Spleen (tissue), 11 donors: ENCODE results near the gene ACCS. TPM values are rescaled to one million over a fixed set of nuclear protein-coding genes. Genes with fewer than 3 reads are reported as not detected.
A peak's percentile ranks its signal among the peaks of the same experiment; 100 is the strongest.

Experiments used
- DNase-seq: peaks from one replicate; pipeline ENCODE4 v3.0.0-alpha.2; 2020
- H3K27ac ChIP-seq, 8 donors: fragments of 200-600 bp; sonication (generic) in 7 of 8; 1 replicate in 4 of 8; 2 replicates in 4 of 8; pipeline versions ENCODE4 v1.5.0 to v1.8.0; 2016 to 2021; ENCODE audit warnings: inconsistent platforms in 4 of 8, mild to moderate bottlenecking in 4 of 8, moderate library complexity in 1 of 8
- H3K27me3 ChIP-seq, 7 donors: fragments of 200-600 bp; sonication (generic) in 6 of 7; replicated peaks in 1 of 7; 1 replicate in 4 of 7; 2 replicates in 3 of 7; pipeline versions ENCODE4 v1.5.0 to v1.8.0; 2016 to 2021; ENCODE audit warnings: inconsistent platforms in 3 of 7, mild to moderate bottlenecking in 1 of 7
- H3K36me3 ChIP-seq, 6 donors: fragments of 200-600 bp; sonication (generic) in 5 of 6; 1 replicate in 4 of 6; 2 replicates in 2 of 6; pipeline versions ENCODE4 v1.5.0 to v1.8.0; 2016 to 2021; ENCODE audit warnings: inconsistent platforms in 2 of 6
- H3K4me1 ChIP-seq, 6 donors: fragments of 200-600 bp; sonication (generic) in 5 of 6; 1 replicate in 3 of 6; 2 replicates in 3 of 6; pipeline versions ENCODE4 v1.5.0 to v1.8.0; 2016 to 2021; ENCODE audit warnings: inconsistent platforms in 3 of 6
- H3K4me3 ChIP-seq, 8 donors: fragments of 200-600 bp; sonication (generic) in 7 of 8; 1 replicate in 4 of 8; 2 replicates in 4 of 8; pipeline versions ENCODE4 v1.5.0 to v1.8.0; 2016 to 2021; ENCODE audit warnings: inconsistent platforms in 4 of 8, mild to moderate bottlenecking in 4 of 8, moderate library complexity in 2 of 8
- H3K9me3 ChIP-seq, 8 donors: fragments of 200-600 bp; sonication (generic) in 7 of 8; 1 replicate in 4 of 8; 2 replicates in 4 of 8; pipeline versions ENCODE4 v1.5.0 to v1.8.0; 2016 to 2021; ENCODE audit warnings: inconsistent platforms in 4 of 8
- POLR2A ChIP-seq, 3 donors: fragments of 450-650 bp; IDR thresholded peaks; one replicate each; pipeline ENCODE4 v1.5.1; 2017; ENCODE audit warnings: antibody characterized with exemption in 3 of 3, mild to moderate bottlenecking in 1 of 3
- POLR2AphosphoS5 ChIP-seq, 3 donors: sonication (generic); formaldehyde crosslinking; IDR thresholded peaks; one replicate each; pipeline ENCODE4 v1.5.1; 2017; ENCODE audit warnings: antibody characterized with exemption in 3 of 3
- WGBS, 5 donors: extraction: QIAGEN DNeasy Blood & Tissue Kit in 3 of 5; methylation state at CpG; one replicate each; pipeline versions ENCODE4 v1.1.5 to v1.1.7; 2013 to 2018; 5-methylcytosine and 5-hydroxymethylcytosine counted together
- intact Hi-C: fragments of 100-400 bp; cut with DNase I; formaldehyde crosslinking; loops from one replicate; pipeline ENCODE4 v1.15.0; 2023; ENCODE audit warnings: low total_unique reads
- polyA plus RNA-seq, 3 donors: library from polyadenylated mRNA; stranded (reverse); fragments of 200-250 nt; gene quantifications; one replicate each; pipeline ENCODE4 v1.2.1, GENCODE V29; 2013
- total RNA-seq, 7 donors: library from RNA; depleted of rRNA in 3 of 7; stranded (reverse); fragments of >200 nt in 3 of 7; fragmentation: NEBNext Ultra II Directional in 4 of 7; extraction: Animal tissue kit (Norgen Biotek cat#: 25700) in 4 of 7; gene quantifications; one replicate each; pipeline versions ENCODE4 v1.1.0 to v1.2.1, GENCODE V29; 2016 to 2021
- TF ChIP-seq, protein P1 (sequence below), 11 experiments: fragments of 200-600 bp in 7 of 11; fragments of 450-650 bp in 4 of 11; sonication (generic) in 4 of 11; IDR thresholded peaks in 8 of 11; conservative IDR thresholded peaks in 3 of 11; 1 replicate in 7 of 11; 2 replicates in 4 of 11; pipeline versions ENCODE4 v1.4.0 to v1.8.0; 2016 to 2021; ENCODE audit warnings: antibody characterized with exemption in 11 of 11, inconsistent platforms in 4 of 11, mild to moderate bottlenecking in 1 of 11
- donor health status: healthy with polysubstance abuse.
- donor health status: DM: no; HTN: no; CAD: no; lungs with moderate emphysema.
- donor health status: DM: no; HTN: no; CAD: no.
- donor health status: Bipolar disorder and iron deficiency.
- donor health status: healthy.
- donor health status: DM: no; HTN: no; CAD: no.
- donor health status: DM: yes; HTN: yes; CAD: no.

The ACCS gene
- total and polyA plus RNA-seq, 10 donors, result 22.4 to 87.6 (median 46.9) TPM

DNA sequence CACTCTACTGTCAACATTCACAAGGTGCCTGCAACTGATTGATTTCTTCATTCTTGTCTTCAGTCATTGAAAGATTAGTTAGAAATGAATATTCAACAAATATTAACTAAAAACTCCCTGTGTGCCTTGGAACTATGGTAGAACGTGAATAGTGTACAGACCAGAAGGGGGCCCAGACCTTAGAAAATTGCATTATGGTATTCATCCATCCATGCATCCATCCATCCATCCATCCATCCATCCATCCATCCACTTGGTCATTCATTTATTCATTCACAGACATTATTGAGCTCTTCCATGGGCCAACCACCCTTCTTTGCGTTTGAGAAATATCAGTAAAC, 28.4 kb upstream of the ACCS start:
- TF ChIP-seq POLR2A (IDR thresholded peaks at IDR 0.05), result no peak
- TF ChIP-seq, protein P1, sequence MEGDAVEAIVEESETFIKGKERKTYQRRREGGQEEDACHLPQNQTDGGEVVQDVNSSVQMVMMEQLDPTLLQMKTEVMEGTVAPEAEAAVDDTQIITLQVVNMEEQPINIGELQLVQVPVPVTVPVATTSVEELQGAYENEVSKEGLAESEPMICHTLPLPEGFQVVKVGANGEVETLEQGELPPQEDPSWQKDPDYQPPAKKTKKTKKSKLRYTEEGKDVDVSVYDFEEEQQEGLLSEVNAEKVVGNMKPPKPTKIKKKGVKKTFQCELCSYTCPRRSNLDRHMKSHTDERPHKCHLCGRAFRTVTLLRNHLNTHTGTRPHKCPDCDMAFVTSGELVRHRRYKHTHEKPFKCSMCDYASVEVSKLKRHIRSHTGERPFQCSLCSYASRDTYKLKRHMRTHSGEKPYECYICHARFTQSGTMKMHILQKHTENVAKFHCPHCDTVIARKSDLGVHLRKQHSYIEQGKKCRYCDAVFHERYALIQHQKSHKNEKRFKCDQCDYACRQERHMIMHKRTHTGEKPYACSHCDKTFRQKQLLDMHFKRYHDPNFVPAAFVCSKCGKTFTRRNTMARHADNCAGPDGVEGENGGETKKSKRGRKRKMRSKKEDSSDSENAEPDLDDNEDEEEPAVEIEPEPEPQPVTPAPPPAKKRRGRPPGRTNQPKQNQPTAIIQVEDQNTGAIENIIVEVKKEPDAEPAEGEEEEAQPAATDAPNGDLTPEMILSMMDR (IDR thresholded peaks at IDR 0.05 in 8 of 11, conservative IDR thresholded peaks at IDR 0.05 in 3 of 11), result peak in 2 of 11 experiments; percentile 6 to 22
- TF ChIP-seq POLR2AphosphoS5 (IDR thresholded peaks at IDR 0.05), result no peak
- intact Hi-C loops, result loop anchor here (5.0 kb wide), 2 partner anchors 90 to 145 kb away; no protein-coding TSS in a partner anchor
- 83 to 91% (median 87%) methylated on average over 2 of the region's 2 CpGs for WGBS, 5 donors
- H3K27ac ChIP-seq, result no peak overlapping the region
- no peaks in the 10 kb centered on the region for H3K36me3 ChIP-seq
- H3K27me3 ChIP-seq, result peaks cover 0 to 5% (median 0%) of the 10 kb centered on the region in 7 donors
- peaks cover 0 to 6% (median 0%) of the 10 kb centered on the region in 6 donors for H3K4me1 ChIP-seq
- no peak overlapping the region for H3K4me3 ChIP-seq
- DNase-seq, result no peak
- H3K9me3 ChIP-seq, result peaks cover 0 to 16% (median 11%) of the 10 kb centered on the region in 8 donors

DNA sequence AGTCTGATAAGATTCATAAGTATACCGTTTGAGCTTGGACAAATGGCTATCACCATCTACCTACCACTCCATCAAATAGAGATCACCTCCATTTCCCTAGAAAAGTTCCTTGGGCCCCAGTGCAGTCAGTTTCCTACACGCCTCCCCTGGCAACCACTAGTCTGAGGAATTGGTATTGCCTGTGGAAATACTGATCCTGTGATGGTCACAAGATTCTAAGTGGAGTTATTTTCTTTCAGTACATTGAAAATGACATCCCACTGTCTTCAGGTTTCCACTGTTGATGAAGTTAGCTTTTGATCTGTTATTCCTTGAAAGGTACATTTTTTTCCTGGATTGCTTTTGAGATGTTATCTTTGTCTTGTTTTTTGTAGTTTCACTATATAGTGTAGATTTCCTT, 22.9 kb upstream of the ACCS start:
- intact Hi-C loops, result no loop called here
- TF ChIP-seq, protein P1 (IDR thresholded peaks at IDR 0.05 in 8 of 11, conservative IDR thresholded peaks at IDR 0.05 in 3 of 11), result no peak
- TF ChIP-seq POLR2A (IDR thresholded peaks at IDR 0.05) (no peak), POLR2AphosphoS5 (IDR thresholded peaks at IDR 0.05) (no peak)
- Histone ChIP-seq H3K4me3 (no peak overlapping the region), H3K27me3 (no peaks in the 10 kb centered on the region), H3K36me3 (no peaks in the 10 kb centered on the region), H3K9me3 (peaks cover 0 to 16% (median 11%) of the 10 kb centered on the region in 8 donors), H3K27ac (no peak overlapping the region), H3K4me1 (no peaks in the 10 kb centered on the region)
- 76 to 85% (median 78%) methylated on average over 2 of the region's 2 CpGs for WGBS, 5 donors
- no peak for DNase-seq

DNA sequence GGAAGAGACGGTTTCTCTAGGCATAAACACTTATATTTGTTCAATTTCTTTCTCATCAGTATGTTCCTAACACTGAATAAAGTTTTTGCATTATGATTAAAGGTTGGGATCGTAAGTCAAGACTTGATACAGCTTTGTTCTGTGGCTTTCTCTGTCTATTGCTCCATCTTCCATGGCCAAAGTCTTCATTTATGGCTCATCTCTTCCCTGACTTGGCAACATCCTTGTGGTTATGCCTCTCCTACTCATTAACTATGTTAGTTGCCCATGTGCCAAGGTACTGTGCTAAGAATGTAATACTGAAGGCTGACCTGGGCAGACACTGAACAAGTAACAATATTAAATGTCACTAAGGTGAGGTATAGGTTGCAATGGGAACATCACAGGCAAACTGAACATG, 19.9 kb upstream of the ACCS start:
- WGBS, 5 donors, result 73 to 86% (median 78%) methylated on average over 2 of the region's 2 CpGs
- Histone ChIP-seq H3K27me3 (no peaks in the 10 kb centered on the region), H3K4me1 (no peaks in the 10 kb centered on the region), H3K36me3 (no peaks in the 10 kb centered on the region), H3K4me3 (no peak overlapping the region), H3K27ac (no peak overlapping the region), H3K9me3 (peaks cover 0 to 7% (median 5%) of the 10 kb centered on the region in 8 donors)
- intact Hi-C loops, result no loop called here
- DNase-seq, result no peak
- no peak for TF ChIP-seq POLR2AphosphoS5 (IDR thresholded peaks at IDR 0.05)
- TF ChIP-seq POLR2A (IDR thresholded peaks at IDR 0.05), result no peak
- TF ChIP-seq, protein P1 (IDR thresholded peaks at IDR 0.05 in 8 of 11, conservative IDR thresholded peaks at IDR 0.05 in 3 of 11), result no peak

DNA sequence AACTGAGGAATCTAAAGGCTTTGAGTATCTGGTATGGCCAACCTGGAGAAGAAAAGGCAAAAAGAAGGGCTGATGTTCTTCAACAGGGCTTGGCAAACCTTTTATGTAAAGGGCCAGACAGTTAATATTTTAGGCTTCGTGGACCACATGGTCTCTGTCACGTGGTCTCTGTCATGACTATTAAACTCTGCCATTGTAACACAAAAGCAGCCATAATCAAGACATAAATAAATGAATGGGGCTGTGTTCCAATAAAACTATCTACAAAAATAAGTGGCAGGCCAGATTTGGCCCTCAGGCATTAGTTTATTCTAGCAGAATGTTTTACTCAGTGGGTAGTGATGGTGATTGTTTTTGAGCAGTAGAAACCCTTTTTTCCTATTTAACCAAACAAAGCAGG, 18.8 kb upstream of the ACCS start:
- Histone ChIP-seq H3K36me3 (no peaks in the 10 kb centered on the region), H3K4me3 (no peak overlapping the region), H3K27ac (no peak overlapping the region), H3K27me3 (no peaks in the 10 kb centered on the region), H3K9me3 (no peaks in the 10 kb centered on the region), H3K4me1 (no peaks in the 10 kb centered on the region)
- intact Hi-C loops, result no loop called here
- TF ChIP-seq POLR2A (IDR thresholded peaks at IDR 0.05) (no peak), POLR2AphosphoS5 (IDR thresholded peaks at IDR 0.05) (no peak)
- TF ChIP-seq, protein P1 (IDR thresholded peaks at IDR 0.05 in 8 of 11, conservative IDR thresholded peaks at IDR 0.05 in 3 of 11), result no peak
- no peak for DNase-seq
- 47 to 75% (median 64%) methylated on average over 2 of the region's 2 CpGs for WGBS, 5 donors
